Endodermal cell (in vitro differentiated cells): ENCODE measurements around the gene ZNF48. TPM values are rescaled to one million over a fixed set of nuclear protein-coding genes. Genes with fewer than 3 reads are reported as not detected.

Experiments
- DNase-seq: peaks from one replicate; pipeline ENCODE4 v3.0.0-alpha.2; 2017
- H3K27ac ChIP-seq: 2 replicates; pipeline ENCODE4 v1.5.1; 2013; ENCODE audit warnings: mild to moderate bottlenecking, low read depth, low read length, moderate library complexity
- H3K27me3 ChIP-seq: 2 replicates; pipeline ENCODE4 v1.6.1; 2013; ENCODE audit warnings: mild to moderate bottlenecking, low read length, moderate library complexity; ENCODE audit not compliant: insufficient read depth, control insufficient read depth, poor library complexity, severe bottlenecking
- H3K36me3 ChIP-seq: 2 replicates; pipeline ENCODE4 v1.7.0; 2013; ENCODE audit warnings: mild to moderate bottlenecking, low read length, moderate library complexity; ENCODE audit not compliant: control insufficient read depth, insufficient read depth
- H3K4me1 ChIP-seq: one replicate; pipeline ENCODE4 v1.7.0; 2013; ENCODE audit warnings: low read length; ENCODE audit not compliant: control insufficient read depth, insufficient read depth
- H3K4me3 ChIP-seq: 2 replicates; pipeline ENCODE4 v1.5.1; 2013; ENCODE audit warnings: mild to moderate bottlenecking, low read length, moderate library complexity
- H3K9ac ChIP-seq: 2 replicates; pipeline ENCODE4 v1.6.1; 2013; ENCODE audit warnings: mild to moderate bottlenecking, low read length, moderate library complexity; ENCODE audit not compliant: poor library complexity, severe bottlenecking; ENCODE audit errors: extremely low read depth
- H3K9me3 ChIP-seq: 2 replicates; pipeline ENCODE4 v1.6.1; 2013; ENCODE audit warnings: mild to moderate bottlenecking, low read length, moderate library complexity; ENCODE audit not compliant: control insufficient read depth
- H3K27ac Mint-ChIP-seq: 2 replicates; pipeline ENCODE4 v1.8.0; 2020; ENCODE audit warnings: mixed read lengths
- H3K27me3 Mint-ChIP-seq: 2 replicates; pipeline ENCODE4 v1.8.0; 2021; ENCODE audit warnings: mild to moderate bottlenecking, mixed read lengths; ENCODE audit not compliant: insufficient read depth
- H3K36me3 Mint-ChIP-seq: 2 replicates; pipeline ENCODE4 v1.8.0; 2020; ENCODE audit warnings: low read depth, mixed read lengths
- H3K4me1 Mint-ChIP-seq: 2 replicates; pipeline ENCODE4 v1.8.0; 2020; ENCODE audit warnings: mixed read lengths
- H3K4me3 Mint-ChIP-seq: 2 replicates; pipeline ENCODE4 v1.8.0; 2020; ENCODE audit warnings: mild to moderate bottlenecking, moderate library complexity, mixed read lengths
- H3K9me3 Mint-ChIP-seq: 2 replicates; pipeline ENCODE4 v1.8.0; 2020; ENCODE audit warnings: mild to moderate bottlenecking, mixed read lengths
- CTCF ChIP-seq: fragments of 200-600 bp; sonication (generic); conservative IDR thresholded peaks from 2 replicates; pipeline ENCODE4 v1.5.0; 2021; ENCODE audit warnings: antibody characterized with exemption, mild to moderate bottlenecking
- WGBS, 2 experiments: methylation state at CpG; one replicate each; pipeline versions ENCODE4 v1.1.5 to v1.1.7; 2013; ENCODE audit warnings: missing lambda C conversion rate in 2 of 2, mixed read lengths in 1 of 2; ENCODE audit not compliant: insufficient coverage in 1 of 2, insufficient read length in 1 of 2; 5-methylcytosine and 5-hydroxymethylcytosine counted together
- total RNA-seq, 2 donors: library from RNA; stranded (reverse); fragmentation: NEBNext Ultra II Directional in 1 of 2; extraction: Animal tissue kit (Norgen Biotek cat#: 25700) in 1 of 2; gene quantifications; 2 replicates in 1 of 2; 3 replicates in 1 of 2; pipeline ENCODE4 v1.2.1, GENCODE V29; 2021

Gene ZNF48
- total RNA-seq, 2 donors from 2014 or later: 40.1 to 58.4 TPM

DNA sequence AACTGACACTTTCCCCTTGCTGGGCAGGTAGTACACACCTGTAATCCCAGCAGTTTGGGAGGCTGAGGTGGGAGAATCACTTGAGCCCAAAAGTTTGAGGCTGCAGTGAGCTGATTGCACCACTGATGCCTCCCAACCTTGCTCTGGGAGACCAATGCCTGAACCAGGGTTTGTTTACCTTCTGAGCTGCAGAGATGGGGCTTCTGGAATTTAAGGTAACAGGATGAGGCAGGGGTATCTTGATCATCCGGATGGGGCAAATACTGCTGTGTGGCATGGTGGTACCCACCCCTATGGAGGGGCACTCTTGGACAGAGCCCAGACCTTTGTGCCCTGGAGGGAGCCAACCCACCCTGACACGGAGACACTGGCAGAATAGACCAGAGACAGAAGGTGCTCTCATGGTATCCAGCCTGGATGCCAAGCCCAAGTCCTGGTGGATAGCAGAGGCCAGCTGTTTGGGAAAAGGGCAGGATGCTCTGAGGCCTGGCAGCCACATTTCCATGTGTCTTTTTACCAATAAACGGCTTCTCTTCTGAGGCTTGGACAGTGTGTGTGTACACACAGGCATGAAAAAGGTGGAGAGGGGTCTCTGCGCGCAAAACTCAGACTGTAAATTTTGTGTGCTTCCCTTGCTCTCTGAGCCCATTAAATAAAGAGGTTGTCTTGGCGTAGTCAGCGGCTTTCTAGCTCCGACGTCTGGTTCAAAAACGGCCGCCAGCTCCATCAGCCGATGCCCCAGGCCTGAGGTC, 4.4 kb downstream of the ZNF48 start:
- H3K9me3 ChIP-seq: no peaks in the 10 kb centered on the region
- peaks cover 25% of the 10 kb centered on the region for H3K36me3 ChIP-seq
- WGBS, 2 experiments: 22 to 35% methylated on average over 9 to 12 of the region's 12 CpGs
- peak overlapping the region; percentile 84 for H3K9ac ChIP-seq
- TF ChIP-seq CTCF: no peak
- Mint-ChIP-seq H3K4me3 (peak overlapping the region; percentile 65), H3K36me3 (peaks cover 16% of the 10 kb centered on the region), H3K4me1 (peaks cover 27% of the 10 kb centered on the region), H3K27me3 (peaks cover 12% of the 10 kb centered on the region), H3K27ac (peak overlapping the region; percentile 97), H3K9me3 (no peaks in the 10 kb centered on the region)
- H3K4me1 ChIP-seq: no peaks in the 10 kb centered on the region
- peak overlapping the region; percentile 99 for H3K27ac ChIP-seq
- DNase-seq: peak; percentile 59
- H3K27me3 ChIP-seq: no peaks in the 10 kb centered on the region
- H3K4me3 ChIP-seq: peak overlapping the region; percentile 73

- TF ChIP-seq CTCF: no peak
Measured at GRCh38 chr16:30401768-30402425, 6.7 kb downstream of the ZNF48 start.

DNA sequence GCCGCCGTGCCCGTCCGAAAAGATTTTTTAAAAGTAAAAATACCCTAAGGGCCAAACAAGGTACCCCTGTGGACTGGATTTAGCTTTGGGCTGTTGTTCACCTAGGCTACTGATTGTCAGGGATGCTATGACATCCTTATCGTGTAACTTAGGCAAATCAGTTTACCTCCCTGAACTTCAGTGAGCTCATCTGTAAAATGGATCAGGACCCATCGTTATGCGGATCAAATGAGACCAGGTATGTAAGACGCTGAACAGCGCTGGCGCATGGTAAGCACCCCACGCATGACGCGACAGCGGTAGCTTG, 11.5 kb downstream of the ZNF48 start:
- Histone ChIP-seq H3K9me3 (no peaks in the 10 kb centered on the region), H3K4me1 (no peaks in the 10 kb centered on the region), H3K27ac (no peak overlapping the region), H3K4me3 (peak overlapping the region; percentile 76), H3K36me3 (peaks cover 12% of the 10 kb centered on the region), H3K27me3 (no peaks in the 10 kb centered on the region), H3K9ac (no peak overlapping the region)
- H3K36me3 Mint-ChIP-seq: peaks cover 14% of the 10 kb centered on the region
- 51 to 54% methylated on average over 14 of the region's 14 CpGs for WGBS, 2 experiments
- no peak for TF ChIP-seq CTCF
- peaks cover 15% of the 10 kb centered on the region for H3K27me3 Mint-ChIP-seq
- no peak for DNase-seq
- H3K9me3 Mint-ChIP-seq: no peaks in the 10 kb centered on the region
- peaks cover 9% of the 10 kb centered on the region for H3K4me1 Mint-ChIP-seq
- peak overlapping the region; percentile 68 for H3K4me3 Mint-ChIP-seq
- peak overlapping the region; percentile 88 for H3K27ac Mint-ChIP-seq

More at GRCh38 chr16:30401768-30402425, 6.7 kb downstream of the ZNF48 start:
- WGBS, 2 experiments: 89 to 91% methylated on average over 7 to 8 of the region's 8 CpGs
- Histone ChIP-seq H3K27ac (peak overlapping the region; percentile 99), H3K9ac (no peak overlapping the region), H3K27me3 (no peaks in the 10 kb centered on the region), H3K4me1 (no peaks in the 10 kb centered on the region), H3K36me3 (peaks cover 17% of the 10 kb centered on the region), H3K9me3 (no peaks in the 10 kb centered on the region), H3K4me3 (no peak overlapping the region)
- DNase-seq: no peak
- H3K36me3 Mint-ChIP-seq: peaks cover 14% of the 10 kb centered on the region
- H3K27me3 Mint-ChIP-seq: peaks cover 15% of the 10 kb centered on the region
- H3K4me1 Mint-ChIP-seq: peaks cover 21% of the 10 kb centered on the region
- peak overlapping the region; percentile 84 for H3K27ac Mint-ChIP-seq
- peak overlapping the region; percentile 65 for H3K4me3 Mint-ChIP-seq
- H3K9me3 Mint-ChIP-seq: no peaks in the 10 kb centered on the region
